Cardiac fibroblast (primary cell): ENCODE measurements around the gene CSHL1.
A peak's percentile ranks its signal among the peaks of the same experiment; 100 is the strongest.
"Not testable (repeated sequence)": the region's sequence is repeated elsewhere in the genome, so short reads cannot be mapped to it uniquely, and the experiment has no call there.

Experiments used
- DNase-seq, 2 donors: peaks; one replicate each; pipeline versions ENCODE4 v3.0.0 to v3.0.0-alpha.2; 2010; ENCODE audit warnings: low read depth in 2 of 2
- H3K4me3 ChIP-seq, 2 donors: replicated peaks in 1 of 2; 1 replicate in 1 of 2; 2 replicates in 1 of 2; pipeline ENCODE4 v1.5.1; 2011; ENCODE audit warnings: low read depth in 2 of 2, low read length in 2 of 2, mild to moderate bottlenecking in 2 of 2, moderate library complexity in 1 of 2
- TF ChIP-seq, protein P1 (sequence below): IDR thresholded peaks from one replicate; pipeline ENCODE4 v1.5.1; 2011; ENCODE audit warnings: low read depth, mild to moderate bottlenecking, low read length, inconsistent platforms

CSHL1 gene

DNA sequence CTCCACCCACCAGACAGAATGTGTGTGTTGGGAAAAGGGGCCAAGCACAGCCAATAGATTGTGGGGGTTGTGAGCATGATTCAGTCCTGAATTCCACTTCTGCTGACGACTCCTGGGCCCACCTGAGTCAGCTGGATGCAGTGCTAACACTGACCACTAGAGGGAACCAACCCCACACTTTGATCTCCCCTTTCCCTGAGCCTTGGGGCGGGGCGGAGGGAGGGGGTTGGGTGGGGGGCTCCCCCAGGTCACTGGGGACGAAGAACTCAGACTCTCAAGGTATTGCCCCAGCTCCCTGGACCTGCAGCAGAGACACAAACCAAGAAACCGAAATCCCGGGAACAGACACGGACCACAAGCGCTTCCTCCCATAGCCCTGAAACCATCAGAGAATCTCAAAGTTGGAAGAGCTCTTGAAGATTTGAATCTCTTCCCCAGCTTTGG, 621 bp upstream of the CSHL1 start:
- DNase-seq: peak; percentile 19 to 44
- no peak overlapping the region for H3K4me3 ChIP-seq
- TF ChIP-seq, protein P1, sequence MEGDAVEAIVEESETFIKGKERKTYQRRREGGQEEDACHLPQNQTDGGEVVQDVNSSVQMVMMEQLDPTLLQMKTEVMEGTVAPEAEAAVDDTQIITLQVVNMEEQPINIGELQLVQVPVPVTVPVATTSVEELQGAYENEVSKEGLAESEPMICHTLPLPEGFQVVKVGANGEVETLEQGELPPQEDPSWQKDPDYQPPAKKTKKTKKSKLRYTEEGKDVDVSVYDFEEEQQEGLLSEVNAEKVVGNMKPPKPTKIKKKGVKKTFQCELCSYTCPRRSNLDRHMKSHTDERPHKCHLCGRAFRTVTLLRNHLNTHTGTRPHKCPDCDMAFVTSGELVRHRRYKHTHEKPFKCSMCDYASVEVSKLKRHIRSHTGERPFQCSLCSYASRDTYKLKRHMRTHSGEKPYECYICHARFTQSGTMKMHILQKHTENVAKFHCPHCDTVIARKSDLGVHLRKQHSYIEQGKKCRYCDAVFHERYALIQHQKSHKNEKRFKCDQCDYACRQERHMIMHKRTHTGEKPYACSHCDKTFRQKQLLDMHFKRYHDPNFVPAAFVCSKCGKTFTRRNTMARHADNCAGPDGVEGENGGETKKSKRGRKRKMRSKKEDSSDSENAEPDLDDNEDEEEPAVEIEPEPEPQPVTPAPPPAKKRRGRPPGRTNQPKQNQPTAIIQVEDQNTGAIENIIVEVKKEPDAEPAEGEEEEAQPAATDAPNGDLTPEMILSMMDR: peak; percentile 66

DNA sequence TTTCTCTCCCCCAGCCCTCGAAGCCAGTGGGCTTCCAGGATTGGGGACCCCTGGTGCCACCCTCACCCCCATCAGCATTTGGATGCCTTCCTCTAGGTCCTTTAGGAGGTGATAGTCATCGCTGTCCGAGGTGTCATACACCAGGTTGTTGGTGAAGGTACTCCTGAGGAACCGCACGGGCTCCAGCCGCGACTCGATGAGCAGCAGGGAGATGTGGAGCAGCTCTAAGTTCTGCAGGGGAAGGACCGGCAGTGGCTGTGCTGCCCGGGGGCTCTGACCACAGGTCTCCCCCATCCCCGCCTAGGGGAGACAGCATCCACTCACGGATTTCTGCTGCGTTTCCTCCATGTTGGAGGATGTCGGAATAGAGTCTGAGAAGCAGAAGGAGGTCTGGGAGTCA, 962 bp downstream of the CSHL1 start:
- TF ChIP-seq, protein P1: no peak
- DNase-seq: no peak

DNA sequence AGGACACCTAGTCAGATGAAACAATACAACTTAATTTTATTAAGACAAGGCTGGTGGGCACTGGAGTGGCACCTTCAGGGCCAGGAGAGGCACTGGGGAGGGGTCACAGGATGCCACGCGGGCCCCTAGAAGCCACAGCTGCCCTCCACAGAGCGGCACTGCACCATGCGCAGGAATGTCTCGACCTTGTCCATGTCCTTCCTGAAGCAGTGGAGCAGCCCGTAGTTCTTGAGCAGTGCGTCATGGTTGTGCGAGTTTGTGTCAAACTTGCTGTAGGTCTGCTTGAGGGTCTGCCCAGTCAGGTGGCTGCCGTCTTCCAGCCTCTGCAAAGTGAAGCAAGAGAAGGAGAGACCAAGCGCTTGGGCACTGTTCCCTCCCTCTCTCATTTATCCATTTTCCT, 1.5 kb downstream of the CSHL1 start:
- H3K4me3 ChIP-seq, DNase-seq: not testable (repeated sequence)

More for the DNA sequence above, 962 bp downstream of the CSHL1 start:
- no peak overlapping the region for H3K4me3 ChIP-seq

DNA sequence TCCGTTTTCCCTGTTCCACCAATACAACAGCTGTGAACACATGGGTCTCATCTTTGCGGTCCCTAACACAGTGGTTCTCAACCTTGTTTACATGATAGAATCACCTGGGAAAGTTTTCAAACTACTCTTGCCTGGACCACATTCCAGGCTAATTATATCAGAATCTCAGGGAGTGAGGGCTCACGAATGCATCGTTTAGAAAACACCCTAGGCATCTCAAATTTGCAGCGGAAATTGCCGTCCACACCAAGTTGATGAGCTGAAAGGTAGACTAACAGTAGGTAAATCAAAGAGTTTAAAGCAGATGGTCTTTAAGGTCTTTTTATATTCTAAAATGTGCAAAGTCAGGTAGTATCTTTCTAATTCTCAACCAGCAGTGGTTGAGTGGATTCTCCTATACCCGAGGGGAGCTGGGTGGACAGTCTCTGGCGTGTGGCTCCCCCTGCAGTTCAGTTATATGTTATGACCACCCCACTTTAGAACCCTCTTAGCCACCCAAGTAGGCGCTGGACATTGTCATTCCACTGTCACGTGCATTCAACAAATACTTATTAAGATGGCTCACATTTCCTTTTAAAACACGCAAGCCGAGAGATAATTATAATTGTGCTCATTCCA, 3.8 kb downstream of the CSHL1 start:
- DNase-seq: peak; percentile 22 to 31
- not testable (repeated sequence) for H3K4me3 ChIP-seq

DNA sequence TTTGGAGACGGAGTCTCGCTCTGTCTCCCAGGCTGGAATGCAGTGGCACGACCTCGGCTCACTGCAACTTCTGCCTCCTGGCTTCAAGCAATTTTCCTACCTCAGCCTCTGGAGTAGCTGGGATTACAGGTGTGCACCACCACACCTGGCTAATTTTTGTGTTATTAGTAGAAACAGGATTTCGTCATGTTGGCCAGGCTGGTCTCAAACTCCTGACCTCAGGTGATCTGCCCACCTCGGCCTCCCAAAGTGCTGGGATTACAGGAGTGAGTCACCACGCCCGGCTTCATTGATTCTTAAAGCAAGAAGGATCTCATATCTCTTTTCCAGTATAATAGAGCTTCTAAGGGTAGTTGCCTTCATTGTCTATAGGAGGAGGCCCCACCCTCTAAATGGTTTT, 6.3 kb downstream of the CSHL1 start:
- not testable (repeated sequence) for DNase-seq, H3K4me3 ChIP-seq

DNA sequence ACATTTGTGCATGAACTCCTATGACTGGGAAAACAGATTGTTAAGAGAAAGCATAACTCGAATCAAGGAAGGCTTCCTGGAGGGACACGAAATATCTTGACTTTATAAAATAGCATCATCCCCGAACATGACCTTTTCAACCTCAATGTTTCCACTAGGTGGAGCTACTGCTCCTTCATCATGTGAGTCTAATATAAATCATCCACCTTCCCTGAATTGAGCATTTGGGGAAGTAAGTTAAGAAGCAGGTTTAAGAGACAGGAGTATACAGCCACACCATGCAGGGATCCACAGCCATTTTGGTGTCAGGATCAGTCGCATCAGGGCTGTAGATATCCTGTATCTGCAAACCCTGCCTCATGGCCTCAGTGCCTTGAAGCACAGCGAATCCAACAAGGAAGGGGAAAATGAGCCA, 7.3 kb downstream of the CSHL1 start:
- TF ChIP-seq, protein P1: peak; percentile 13
- H3K4me3 ChIP-seq: not testable (repeated sequence)
- peak in 1 of 2 donors; percentile 12 for DNase-seq

DNA sequence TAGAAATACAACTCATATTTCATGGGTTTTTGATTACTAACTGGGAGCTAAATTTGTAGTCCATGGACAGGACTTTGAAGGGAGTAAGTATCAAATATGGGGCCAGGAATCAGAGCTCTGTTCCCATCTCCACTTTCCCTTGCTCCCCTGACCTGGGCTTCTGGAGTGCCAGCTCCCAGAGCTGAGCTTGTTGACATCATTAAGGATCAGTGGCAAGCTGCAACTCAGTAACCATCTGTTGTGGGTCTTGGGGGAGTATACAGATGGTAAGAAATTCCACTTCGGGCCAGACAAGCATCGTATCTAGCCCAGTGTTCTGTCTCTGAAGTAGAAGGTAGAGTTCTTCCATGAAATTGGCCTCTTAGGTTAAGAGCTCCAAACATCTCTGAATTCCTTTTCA, 9.1 kb downstream of the CSHL1 start:
- not testable (repeated sequence) for DNase-seq, H3K4me3 ChIP-seq

DNA sequence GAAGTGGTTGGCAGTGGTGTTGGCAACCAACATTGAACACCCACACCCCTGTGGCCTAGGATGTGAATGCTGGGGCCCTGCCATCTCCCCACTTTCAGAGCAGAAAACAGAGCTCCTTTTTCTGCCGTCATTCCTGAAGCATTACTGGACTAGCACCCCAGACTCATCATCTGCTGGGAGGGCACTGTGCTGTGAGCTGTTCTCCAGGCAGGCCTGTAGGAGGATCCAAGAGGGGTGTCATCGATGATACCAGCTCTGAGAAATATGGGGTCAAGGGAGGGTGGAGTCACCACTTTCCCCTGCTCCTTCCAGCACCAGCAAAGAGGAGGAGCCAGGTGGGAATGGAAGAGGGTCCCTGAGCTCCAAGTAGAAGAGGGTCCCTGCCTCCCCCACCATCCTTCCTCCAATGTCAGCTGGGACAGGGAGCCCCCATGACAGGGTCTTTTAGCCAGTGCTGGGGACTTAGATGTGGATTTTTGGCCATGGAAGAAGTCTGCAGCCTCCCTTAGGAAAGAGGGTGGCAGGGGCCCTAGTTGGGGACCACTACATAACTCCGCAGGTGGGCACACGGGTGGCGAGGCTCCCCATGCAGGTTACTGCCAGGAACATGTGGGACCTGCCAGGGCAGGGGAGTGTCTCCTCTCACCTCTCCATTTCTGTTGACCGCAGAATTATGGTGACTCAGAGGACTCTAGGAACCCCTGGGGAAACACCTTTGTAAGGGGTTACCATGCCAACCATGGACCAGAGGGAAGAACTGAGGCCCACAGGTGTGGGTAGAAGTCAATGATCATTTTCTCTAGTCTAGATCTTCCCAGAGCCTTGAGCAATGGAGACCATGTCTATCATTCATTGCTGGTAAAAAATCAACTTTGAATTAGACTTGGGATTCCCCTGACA, 11.9 kb downstream of the CSHL1 start:
- DNase-seq, H3K4me3 ChIP-seq: not testable (repeated sequence)

DNA sequence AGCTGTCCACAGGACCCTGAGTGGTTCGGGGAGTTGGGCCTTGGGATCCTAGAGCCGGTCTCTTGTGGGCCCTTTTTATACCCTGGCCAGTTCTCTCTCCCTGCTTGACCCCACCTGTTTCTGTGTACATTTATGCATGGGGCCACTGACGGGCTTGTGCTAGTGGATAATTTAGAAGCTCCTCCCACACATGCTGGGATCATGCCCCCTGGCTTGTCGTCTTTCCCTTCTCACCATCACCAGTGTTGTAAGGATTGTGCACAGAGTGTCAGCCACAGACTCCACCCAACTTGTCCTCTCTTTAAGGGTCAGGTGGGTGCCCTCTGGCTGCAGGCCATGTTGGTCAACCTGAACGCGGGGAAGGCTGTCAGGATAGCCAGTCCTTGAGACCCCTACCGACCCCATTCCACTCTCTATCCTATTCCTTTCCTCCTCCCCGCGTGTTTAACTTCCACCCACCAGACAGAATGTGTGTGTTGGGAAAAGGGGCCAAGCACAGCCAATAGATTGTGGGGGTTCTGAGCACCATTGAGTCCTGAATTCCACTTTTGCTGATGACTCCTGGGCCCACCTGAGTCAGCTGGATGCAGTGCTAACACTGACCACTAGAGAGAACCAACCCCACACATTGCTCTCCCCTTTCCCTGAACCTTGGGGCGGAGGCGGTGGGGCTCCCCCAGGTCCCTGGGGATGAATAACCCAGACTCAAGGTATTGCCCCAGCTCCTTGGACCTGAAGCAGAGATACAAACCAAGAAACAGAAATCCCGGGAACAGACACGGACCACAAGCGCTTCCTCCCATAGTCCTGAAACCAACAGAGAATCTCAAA, 14.3 kb downstream of the CSHL1 start, which contains the start of gene CSH1:
CSH1 (minus strand) TSS at position 51 of the 831 bp plus-strand sequence. CDS start 63 bp downstream, outside the sequence.
- DNase-seq, H3K4me3 ChIP-seq: not testable (repeated sequence)

DNA sequence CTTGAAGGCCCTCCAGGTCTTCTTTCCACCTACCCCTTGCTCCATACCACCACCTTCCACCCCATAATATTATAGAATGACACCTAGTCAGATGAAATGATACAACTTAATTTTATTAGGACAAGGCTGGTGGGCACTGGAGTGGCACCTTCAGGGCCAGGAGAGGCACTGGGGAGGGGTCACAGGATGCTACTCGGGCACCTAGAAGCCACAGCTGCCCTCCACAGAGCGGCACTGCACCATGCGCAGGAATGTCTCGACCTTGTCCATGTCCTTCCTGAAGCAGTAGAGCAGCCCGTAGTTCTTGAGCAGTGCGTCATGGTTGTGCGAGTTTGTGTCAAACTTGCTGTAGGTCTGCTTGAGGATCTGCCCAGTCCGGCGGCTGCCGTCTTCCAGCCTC, 16.2 kb downstream of the CSHL1 start:
- DNase-seq: not testable (repeated sequence)

DNA sequence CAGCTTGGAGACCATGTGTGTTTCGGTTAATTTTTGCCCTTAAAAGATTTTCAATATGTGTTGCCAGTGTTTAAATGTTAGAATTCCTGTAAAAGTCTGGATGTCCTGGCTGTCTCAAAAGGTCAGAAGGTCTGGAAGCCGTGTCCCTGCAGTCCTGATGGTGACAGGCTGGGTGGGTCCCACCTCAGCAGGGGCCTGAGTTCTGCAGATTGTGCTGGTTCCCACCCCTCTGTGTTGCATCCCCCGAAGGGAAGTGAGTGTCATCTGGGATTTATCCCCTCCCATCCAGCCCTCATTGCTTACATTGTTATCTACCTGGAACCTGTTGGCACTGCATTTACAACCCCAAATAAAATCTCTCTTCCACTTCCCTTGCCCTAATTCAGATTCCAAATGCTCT, 17.0 kb downstream of the CSHL1 start:
- not testable (repeated sequence) for DNase-seq, H3K4me3 ChIP-seq

More for the DNA sequence above, 16.2 kb downstream of the CSHL1 start:
- not testable (repeated sequence) for H3K4me3 ChIP-seq

DNA sequence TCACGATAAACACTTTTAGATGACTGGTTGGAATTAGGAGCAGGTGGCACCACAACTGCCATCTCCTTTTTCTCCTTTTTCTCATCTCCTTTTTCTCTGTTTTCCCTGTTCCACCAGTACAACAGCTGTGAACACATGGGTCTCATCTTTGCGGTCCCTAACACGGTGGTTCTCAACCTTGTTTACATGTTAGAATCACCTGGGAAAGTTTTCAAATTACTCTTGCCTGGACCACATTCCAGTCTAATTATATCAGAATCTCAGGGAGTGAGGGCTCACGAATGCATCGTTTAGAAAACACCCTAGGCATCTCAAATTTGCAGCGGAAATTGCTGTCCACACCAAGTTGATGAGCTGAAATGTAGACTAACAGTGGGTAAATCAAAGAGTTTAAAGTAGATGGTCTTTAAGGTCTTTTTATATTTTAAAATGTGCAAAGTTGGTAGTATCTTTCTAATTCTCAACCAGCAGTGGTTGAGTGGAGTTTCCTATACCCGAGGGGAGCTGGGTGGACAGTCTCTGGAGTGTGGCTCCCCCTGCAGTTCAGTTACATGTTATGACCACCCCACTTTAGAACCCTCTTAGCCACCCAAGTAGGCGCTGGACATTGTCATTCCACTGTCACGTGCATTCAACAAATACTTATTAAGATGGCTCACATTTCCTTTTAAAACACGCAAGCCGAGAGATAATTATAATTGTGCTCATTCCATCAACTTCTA, 18.6 kb downstream of the CSHL1 start:
- not testable (repeated sequence) for H3K4me3 ChIP-seq, DNase-seq
